Measurements from ENCODE around the gene A3GALT2.

- TF ChIP-seq SPI1 (IDR thresholded peaks at IDR 0.05; ENCODE audit: low read depth, low read length) (no peak), POLR2AphosphoS5 (IDR thresholded peaks at IDR 0.05; ENCODE audit: low read depth, low read length) (no peak), POLR2A (IDR thresholded peaks at IDR 0.05; ENCODE audit: low read depth, low read length) (no peak), TAF1 (IDR thresholded peaks at IDR 0.05; ENCODE audit: low read depth, low read length) (no peak), POU2F2 (IDR thresholded peaks at IDR 0.05; ENCODE audit: low read depth, low read length) (no peak), PAX5 (IDR thresholded peaks at IDR 0.05; ENCODE audit: insufficient read depth, low read length, severe bottlenecking) (no peak)
These were observed 40.7 kb downstream of the A3GALT2 start for GRCh38 chr1:33280091-33280661.

Data from GM12891 (cell line).